NCI-H345 treated with DMSO at 0.1 percent for 48 hours (cell line): ENCODE data around the gene PGAP1.
A peak's percentile ranks its signal among the peaks of the same experiment; 100 is the strongest.
"Not testable (repeated sequence)": the region's sequence is repeated elsewhere in the genome, so short reads cannot be mapped to it uniquely, and the experiment has no call there.

ENCODE experiments used
- DNase-seq: peaks from one replicate; lab custom pipeline; 2025; ENCODE audit not compliant: unreplicated experiment; lab: John Stamatoyannopoulos, UW

Gene PGAP1

GRCh38 chr2:196952936-196953335 is 26.4 kb upstream of the PGAP1 start:
- no peak for DNase-seq

GRCh38 chr2:196951973-196952372 is 25.5 kb upstream of the PGAP1 start:
- no peak for DNase-seq

GRCh38 chr2:196949116-196949515 is 22.6 kb upstream of the PGAP1 start:
- no peak for DNase-seq

- no peak for DNase-seq
Measured at GRCh38 chr2:196944570-196944969, 18.1 kb upstream of the PGAP1 start.

GRCh38 chr2:196941398-196942078 is 15.0 kb upstream of the PGAP1 start:
- no peak for DNase-seq

- DNase-seq: no peak
Measured at GRCh38 chr2:196939371-196939770, 12.9 kb upstream of the PGAP1 start.

GRCh38 chr2:196935432-196935831 is 8.9 kb upstream of the PGAP1 start:
- DNase-seq: no peak

GRCh38 chr2:196934672-196935071 is 8.2 kb upstream of the PGAP1 start:
- no peak for DNase-seq

- no peak for DNase-seq
Measured at GRCh38 chr2:196931555-196931954, 5.0 kb upstream of the PGAP1 start.

GRCh38 chr2:196927376-196928225 is 1.1 kb upstream of the PGAP1 start:
- peak; percentile 56 for DNase-seq

- DNase-seq: peak; percentile 80
Measured at GRCh38 chr2:196925768-196926561, 542 bp downstream of the PGAP1 start.

GRCh38 chr2:196925051-196925767 is 1.3 kb downstream of the PGAP1 start:
- no peak for DNase-seq

GRCh38 chr2:196924051-196924450 is 2.5 kb downstream of the PGAP1 start:
- no peak for DNase-seq

GRCh38 chr2:196918927-196919326 is 7.6 kb downstream of the PGAP1 start:
- no peak for DNase-seq

- DNase-seq: no peak
Measured at GRCh38 chr2:196917802-196918201, 8.7 kb downstream of the PGAP1 start.

- DNase-seq: no peak
Measured at GRCh38 chr2:196915507-196916189, 10.9 kb downstream of the PGAP1 start.

GRCh38 chr2:196914867-196915460 is 11.5 kb downstream of the PGAP1 start:
- DNase-seq: no peak

- no peak for DNase-seq
Measured at GRCh38 chr2:196913691-196914090, 12.8 kb downstream of the PGAP1 start.

GRCh38 chr2:196905365-196905764 is 21.1 kb downstream of the PGAP1 start:
- not testable (repeated sequence) for DNase-seq

- DNase-seq: no peak
Measured at GRCh38 chr2:196902828-196903227, 23.7 kb downstream of the PGAP1 start.
